Body of pancreas (tissue), 4 donors: ENCODE measurements around the gene NDRG3. TPM values are rescaled to one million over a fixed set of nuclear protein-coding genes. Genes with fewer than 3 reads are reported as not detected.
A peak's percentile ranks its signal among the peaks of the same experiment; 100 is the strongest.

ENCODE experiments used
- ATAC-seq: fragments of 150-250 bp; one replicate; pipeline ENCODE4 v1.9.1; 2016
- DNase-seq, 4 donors: peaks; one replicate each; pipeline ENCODE4 v3.0.0-alpha.2; 2019
- H3K27ac ChIP-seq, 4 donors: fragments of 200-600 bp; sonication (generic); 1 replicate in 3 of 4; 2 replicates in 1 of 4; pipeline versions ENCODE4 v1.5.1 to v1.6.1; 2016 to 2019; ENCODE audit warnings: mild to moderate bottlenecking in 1 of 4, mixed read lengths in 1 of 4, moderate library complexity in 1 of 4
- H3K27me3 ChIP-seq, 2 donors: fragments of 200-600 bp; sonication (generic); one replicate each; pipeline ENCODE4 v1.6.0; 2016; ENCODE audit warnings: mild to moderate bottlenecking in 1 of 2
- H3K36me3 ChIP-seq, 2 donors: fragments of 200-600 bp; sonication (generic); replicated peaks in 1 of 2; 2 replicates each; pipeline ENCODE4 v1.5.1; 2016; ENCODE audit warnings: low read depth in 2 of 2; ENCODE audit not compliant: insufficient read depth in 1 of 2
- H3K4me1 ChIP-seq: fragments of 200-600 bp; sonication (generic); one replicate; pipeline ENCODE4 v1.6.0; 2016
- H3K4me3 ChIP-seq, 2 donors: fragments of 200-600 bp; sonication (generic); 1 replicate in 1 of 2; 2 replicates in 1 of 2; pipeline ENCODE4 v1.5.1; 2016 to 2019
- H3K9me3 ChIP-seq, 3 donors: fragments of 200-600 bp; sonication (generic); 1 replicate in 2 of 3; 2 replicates in 1 of 3; pipeline ENCODE4 v1.5.1; 2016
- POLR2A ChIP-seq, 3 donors: fragments of 450-650 bp; IDR thresholded peaks; one replicate each; pipeline ENCODE4 v1.6.1; 2016; ENCODE audit warnings: antibody characterized with exemption in 3 of 3, mild to moderate bottlenecking in 2 of 3
- WGBS, 2 donors: methylation state at CpG; one replicate each; pipeline ENCODE4 v1.1.5; 2017; 5-methylcytosine and 5-hydroxymethylcytosine counted together
- intact Hi-C: fragments of 100-400 bp; cut with DNase I; formaldehyde crosslinking; loops from one replicate; pipeline ENCODE4 v1.15.1; 2023
- total RNA-seq, 2 donors: library from RNA; depleted of rRNA; stranded (reverse); fragments of >200 nt; gene quantifications; one replicate each; pipeline ENCODE4 v1.1.0, GENCODE V29; 2016
- TF ChIP-seq, protein P1 (sequence below), 7 experiments: fragments of 450-650 bp in 4 of 7; fragments of 200-600 bp in 3 of 7; sonication (generic) in 3 of 7; IDR thresholded peaks; one replicate each; pipeline ENCODE4 v1.5.1; 2016 to 2019; ENCODE audit warnings: antibody characterized with exemption in 7 of 7

The NDRG3 gene
- total RNA-seq, 2 donors from 2014 or later: 9.2 to 11.9 TPM

DNA sequence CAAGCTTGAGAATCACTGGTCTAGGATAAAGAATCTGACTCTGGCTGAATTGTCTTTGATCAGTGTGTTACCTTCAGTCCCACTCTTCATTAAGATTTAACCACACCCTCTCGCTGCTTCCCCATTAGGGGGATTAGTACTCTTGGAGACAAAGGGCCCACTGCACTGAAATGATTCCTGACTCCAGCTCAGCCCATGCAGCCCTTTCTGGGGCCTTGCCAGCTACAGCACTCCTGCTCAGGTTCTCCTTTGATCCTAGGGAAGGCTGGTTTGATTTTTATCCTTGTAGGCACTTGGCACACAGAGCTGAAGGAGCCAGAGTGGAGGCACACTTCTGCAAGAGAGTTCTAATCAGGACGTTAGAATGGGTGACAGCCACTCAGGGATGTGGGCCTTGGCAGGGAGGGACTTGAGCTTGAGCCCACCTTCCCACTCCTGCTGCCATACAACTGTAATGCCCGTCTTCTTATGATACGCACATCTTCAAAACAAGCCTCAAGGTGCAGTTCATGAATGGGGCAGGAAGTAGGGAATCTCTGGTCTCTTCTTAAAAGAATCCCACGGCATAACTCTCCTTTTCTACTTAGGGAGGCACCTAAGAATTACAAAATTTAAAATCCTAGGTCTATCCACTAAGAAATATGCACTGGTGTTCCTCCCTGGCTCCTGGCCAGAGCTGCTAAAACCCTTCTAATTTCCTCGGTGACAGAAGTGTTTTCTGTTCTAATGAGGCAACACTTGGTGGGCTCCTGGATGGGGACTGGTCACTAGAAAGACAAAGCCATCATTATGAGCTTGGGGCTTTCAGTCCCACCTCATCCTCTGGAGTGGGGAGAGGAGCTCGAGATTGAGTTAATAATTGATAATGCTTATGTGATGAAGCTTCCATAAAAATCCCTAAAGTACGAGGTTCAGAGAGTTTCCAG, 98.4 kb downstream of the NDRG3 start:
- H3K9me3 ChIP-seq: no peaks in the 10 kb centered on the region
- TF ChIP-seq, protein P1, sequence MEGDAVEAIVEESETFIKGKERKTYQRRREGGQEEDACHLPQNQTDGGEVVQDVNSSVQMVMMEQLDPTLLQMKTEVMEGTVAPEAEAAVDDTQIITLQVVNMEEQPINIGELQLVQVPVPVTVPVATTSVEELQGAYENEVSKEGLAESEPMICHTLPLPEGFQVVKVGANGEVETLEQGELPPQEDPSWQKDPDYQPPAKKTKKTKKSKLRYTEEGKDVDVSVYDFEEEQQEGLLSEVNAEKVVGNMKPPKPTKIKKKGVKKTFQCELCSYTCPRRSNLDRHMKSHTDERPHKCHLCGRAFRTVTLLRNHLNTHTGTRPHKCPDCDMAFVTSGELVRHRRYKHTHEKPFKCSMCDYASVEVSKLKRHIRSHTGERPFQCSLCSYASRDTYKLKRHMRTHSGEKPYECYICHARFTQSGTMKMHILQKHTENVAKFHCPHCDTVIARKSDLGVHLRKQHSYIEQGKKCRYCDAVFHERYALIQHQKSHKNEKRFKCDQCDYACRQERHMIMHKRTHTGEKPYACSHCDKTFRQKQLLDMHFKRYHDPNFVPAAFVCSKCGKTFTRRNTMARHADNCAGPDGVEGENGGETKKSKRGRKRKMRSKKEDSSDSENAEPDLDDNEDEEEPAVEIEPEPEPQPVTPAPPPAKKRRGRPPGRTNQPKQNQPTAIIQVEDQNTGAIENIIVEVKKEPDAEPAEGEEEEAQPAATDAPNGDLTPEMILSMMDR (IDR thresholded peaks at IDR 0.05): no peak
- no peak for TF ChIP-seq POLR2A (IDR thresholded peaks at IDR 0.05)
- H3K36me3 ChIP-seq: no peaks in the 10 kb centered on the region
- intact Hi-C loops: no loop called here
- no peaks in the 10 kb centered on the region for H3K4me1 ChIP-seq
- no peaks in the 10 kb centered on the region for H3K27me3 ChIP-seq
- 62 to 70% methylated on average over 8 of the region's 8 CpGs for WGBS, 2 donors
- ATAC-seq (no peak), DNase-seq (no peak)
- H3K27ac ChIP-seq: no peak overlapping the region
- no peak overlapping the region for H3K4me3 ChIP-seq

DNA sequence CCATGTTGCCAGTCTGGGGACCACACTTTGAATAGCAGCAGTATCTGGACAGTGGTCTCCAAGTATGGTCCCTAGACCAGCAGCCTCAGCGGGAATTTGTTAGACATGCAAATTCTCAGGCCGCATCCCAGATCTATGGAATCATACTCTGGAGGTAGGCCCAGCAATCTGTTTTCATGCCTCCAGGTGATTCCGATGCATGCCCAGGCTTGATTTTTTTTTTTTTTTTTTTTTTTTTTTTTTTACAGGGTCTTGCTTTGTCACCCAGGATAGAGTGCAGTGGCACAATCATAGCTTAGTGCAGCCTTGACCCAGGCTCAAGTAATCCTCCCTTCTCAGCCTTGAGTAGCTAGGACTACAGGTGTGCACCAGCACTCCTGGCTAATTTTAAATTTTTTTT, 99.2 kb downstream of the NDRG3 start:
- H3K36me3 ChIP-seq: no peaks in the 10 kb centered on the region
- intact Hi-C loops: no loop called here
- H3K4me1 ChIP-seq: no peaks in the 10 kb centered on the region
- DNase-seq (no peak), ATAC-seq (no peak)
- no peaks in the 10 kb centered on the region for H3K27me3 ChIP-seq
- H3K27ac ChIP-seq: no peak overlapping the region
- H3K9me3 ChIP-seq: no peaks in the 10 kb centered on the region
- TF ChIP-seq, protein P1 (IDR thresholded peaks at IDR 0.05): no peak
- TF ChIP-seq POLR2A (IDR thresholded peaks at IDR 0.05): no peak
- WGBS, 2 donors: 88 to 90% methylated on average over 3 of the region's 3 CpGs
- no peak overlapping the region for H3K4me3 ChIP-seq

DNA sequence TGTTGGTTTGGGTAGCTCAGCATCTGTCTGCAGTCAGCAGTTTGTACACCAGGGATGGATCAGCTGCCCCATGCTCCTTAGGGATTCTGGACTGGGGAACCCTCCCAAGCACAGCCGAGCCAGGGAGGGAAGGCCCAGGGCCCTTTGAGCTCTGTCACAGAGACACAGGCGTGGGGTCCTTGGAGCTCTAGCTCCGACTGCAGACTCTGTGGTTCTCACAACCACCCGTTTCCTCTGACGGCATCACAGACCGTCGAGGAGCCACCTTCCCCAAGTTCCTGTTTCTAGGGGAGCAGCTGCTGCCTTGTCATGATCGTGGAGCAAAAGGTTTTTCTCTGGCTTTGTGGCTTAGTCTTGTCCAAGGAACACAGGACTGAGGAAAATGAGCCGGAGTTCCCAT, 99.9 kb downstream of the NDRG3 start, which contains the start of gene SLA2:
SLA2 (minus strand) TSS at position 199 of the 400 bp plus-strand sequence. CDS start 4,861 bp downstream, outside the sequence.
- Histone ChIP-seq H3K36me3 (no peaks in the 10 kb centered on the region), H3K27ac (peak within 1 kb of the TSS in 1 of 4 donors; percentile 5), H3K4me1 (no peaks in the 10 kb centered on the region), H3K27me3 (no peaks in the 10 kb centered on the region), H3K4me3 (no peak within 1 kb of the TSS), H3K9me3 (no peaks in the 10 kb centered on the region)
- intact Hi-C loops: no loop called here
- WGBS, 2 donors: 40 to 44% methylated on average over 3 to 9 of the region's 9 CpGs
- DNase-seq: peak in 2 of 4 donors; percentile 10 to 42
- ATAC-seq: no peak
- TF ChIP-seq, protein P1 (IDR thresholded peaks at IDR 0.05): no peak
- TF ChIP-seq POLR2A (IDR thresholded peaks at IDR 0.05): peak in 1 of 3 donors; percentile 8

DNA sequence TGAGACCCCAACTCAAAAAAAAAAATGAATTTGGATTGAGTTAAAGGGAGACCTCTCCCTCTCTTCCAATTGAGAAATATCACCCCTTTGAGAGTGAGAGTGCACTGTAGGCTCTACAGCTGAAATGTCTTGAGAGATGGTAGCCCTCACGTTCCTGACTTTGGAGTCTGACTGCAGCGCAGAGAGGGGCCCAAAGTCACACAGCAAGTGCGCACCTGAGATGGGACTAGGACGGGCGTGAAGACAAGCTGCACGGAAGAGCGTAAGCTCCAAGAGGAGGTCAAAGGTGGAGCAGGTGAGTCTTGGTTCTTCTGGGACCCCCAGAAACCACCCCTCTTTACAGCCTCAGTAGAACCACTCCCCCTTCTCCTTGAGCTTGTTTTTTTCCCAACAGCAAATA, 100.5 kb downstream of the NDRG3 start:
- Histone ChIP-seq H3K27ac (no peak overlapping the region), H3K36me3 (no peaks in the 10 kb centered on the region), H3K27me3 (no peaks in the 10 kb centered on the region), H3K9me3 (no peaks in the 10 kb centered on the region), H3K4me3 (no peak overlapping the region), H3K4me1 (no peaks in the 10 kb centered on the region)
- WGBS, 2 donors: 76 to 91% methylated on average over 7 of the region's 7 CpGs
- no peak for ATAC-seq
- TF ChIP-seq, protein P1 (IDR thresholded peaks at IDR 0.05): no peak
- no peak for TF ChIP-seq POLR2A (IDR thresholded peaks at IDR 0.05)
- DNase-seq: no peak
- intact Hi-C loops: no loop called here
